GM12872 (cell line): Measurements from ENCODE around the gene PDE2A.

ENCODE experiments used
- TF ChIP-seq, protein P1 (sequence below): IDR thresholded peaks from 3 replicates; pipeline ENCODE4 v1.5.1; 2011; ENCODE audit warnings: low read depth, mild to moderate bottlenecking, low read length, moderate library complexity; ENCODE audit not compliant: insufficient read depth

Gene PDE2A

DNA sequence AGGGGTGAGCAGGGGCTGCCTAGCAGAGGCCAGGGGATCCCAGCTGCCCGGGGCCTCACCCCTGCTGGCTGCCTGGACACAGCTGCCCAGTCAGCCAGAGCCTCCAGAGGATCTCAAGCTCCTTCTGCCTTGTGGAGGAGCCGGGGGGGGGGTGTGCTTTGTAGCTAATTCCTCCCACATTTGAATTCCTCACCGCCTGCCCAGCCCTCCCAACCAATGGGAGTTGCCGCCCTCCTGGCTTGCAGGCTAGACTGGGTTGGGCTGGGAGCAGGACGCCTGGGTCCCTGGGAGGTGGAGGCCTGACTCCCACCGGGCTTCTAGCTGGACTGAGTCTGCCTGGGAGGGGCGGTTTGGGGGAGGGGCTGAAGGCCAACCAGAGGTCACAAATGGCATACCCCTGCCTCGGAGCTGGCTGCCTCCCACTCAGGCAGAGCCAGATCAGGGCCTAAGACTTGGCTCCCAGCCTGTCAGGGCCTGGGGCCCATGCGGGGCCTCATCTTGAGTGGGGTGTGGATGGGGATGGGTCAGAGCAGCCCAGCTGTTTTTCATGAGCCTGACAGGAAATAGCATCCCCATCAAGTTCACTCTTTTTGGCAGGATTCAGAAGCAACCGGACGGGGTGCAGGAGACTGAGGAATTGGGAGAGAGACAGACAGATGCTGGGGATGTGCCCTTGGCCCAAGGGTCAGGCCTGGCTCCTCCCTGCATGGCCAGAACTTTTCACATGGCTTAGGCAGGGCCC, 29.2 kb upstream of the PDE2A start:
- TF ChIP-seq, protein P1, sequence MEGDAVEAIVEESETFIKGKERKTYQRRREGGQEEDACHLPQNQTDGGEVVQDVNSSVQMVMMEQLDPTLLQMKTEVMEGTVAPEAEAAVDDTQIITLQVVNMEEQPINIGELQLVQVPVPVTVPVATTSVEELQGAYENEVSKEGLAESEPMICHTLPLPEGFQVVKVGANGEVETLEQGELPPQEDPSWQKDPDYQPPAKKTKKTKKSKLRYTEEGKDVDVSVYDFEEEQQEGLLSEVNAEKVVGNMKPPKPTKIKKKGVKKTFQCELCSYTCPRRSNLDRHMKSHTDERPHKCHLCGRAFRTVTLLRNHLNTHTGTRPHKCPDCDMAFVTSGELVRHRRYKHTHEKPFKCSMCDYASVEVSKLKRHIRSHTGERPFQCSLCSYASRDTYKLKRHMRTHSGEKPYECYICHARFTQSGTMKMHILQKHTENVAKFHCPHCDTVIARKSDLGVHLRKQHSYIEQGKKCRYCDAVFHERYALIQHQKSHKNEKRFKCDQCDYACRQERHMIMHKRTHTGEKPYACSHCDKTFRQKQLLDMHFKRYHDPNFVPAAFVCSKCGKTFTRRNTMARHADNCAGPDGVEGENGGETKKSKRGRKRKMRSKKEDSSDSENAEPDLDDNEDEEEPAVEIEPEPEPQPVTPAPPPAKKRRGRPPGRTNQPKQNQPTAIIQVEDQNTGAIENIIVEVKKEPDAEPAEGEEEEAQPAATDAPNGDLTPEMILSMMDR, result no peak

DNA sequence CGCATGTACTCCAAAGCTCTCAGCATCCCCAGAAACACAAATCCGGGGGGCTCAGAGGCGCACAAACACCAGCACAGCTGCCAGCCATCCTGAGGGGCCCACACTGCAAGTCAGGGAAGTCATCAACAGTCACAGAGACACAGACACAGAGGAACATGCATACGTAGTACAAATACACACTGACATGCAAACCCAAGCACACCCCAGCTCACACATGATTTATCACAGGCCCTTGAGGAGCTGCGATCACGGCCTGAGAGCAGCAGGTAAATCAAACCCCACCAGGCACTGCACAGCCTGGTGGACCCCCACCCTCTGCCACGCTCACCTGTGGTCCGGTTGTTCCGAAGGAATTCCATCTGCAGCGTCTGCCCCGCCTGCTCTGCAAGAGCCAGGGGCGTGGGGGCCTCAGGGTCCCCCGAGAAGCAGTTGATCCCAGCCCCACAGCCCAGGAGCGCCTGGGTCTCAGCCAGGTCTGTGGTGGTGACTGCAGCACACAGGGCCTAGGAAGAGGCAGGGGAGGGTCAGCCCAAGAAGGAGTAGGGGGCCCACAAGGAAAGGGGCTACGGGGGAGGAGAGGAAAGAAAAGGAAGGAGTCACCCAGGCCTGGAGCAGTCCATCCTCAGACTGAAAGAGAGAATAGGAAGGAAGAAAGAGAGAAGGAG, 28.5 kb upstream of the PDE2A start:
- TF ChIP-seq, protein P1, result no peak

DNA sequence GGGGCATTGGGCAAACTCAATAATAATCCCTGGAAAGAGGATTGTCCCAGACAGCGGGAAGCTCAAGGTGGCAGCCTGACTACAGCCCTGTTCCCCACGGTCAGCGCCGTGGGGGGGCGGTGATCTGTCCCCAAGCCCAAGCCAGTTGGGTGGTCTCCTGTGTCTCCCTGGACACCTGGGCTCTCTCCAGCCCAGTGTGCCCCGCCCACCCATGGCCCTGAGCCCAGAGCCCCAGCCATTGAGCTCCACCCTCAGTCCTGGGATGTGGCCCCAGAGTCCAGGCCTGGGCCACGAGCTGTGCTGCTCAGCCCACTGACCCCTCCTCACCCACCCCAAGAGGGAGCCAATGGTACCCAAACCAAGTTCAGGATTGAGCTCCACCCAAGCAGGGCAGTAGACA, 27.9 kb upstream of the PDE2A start:
- TF ChIP-seq, protein P1, result no peak

DNA sequence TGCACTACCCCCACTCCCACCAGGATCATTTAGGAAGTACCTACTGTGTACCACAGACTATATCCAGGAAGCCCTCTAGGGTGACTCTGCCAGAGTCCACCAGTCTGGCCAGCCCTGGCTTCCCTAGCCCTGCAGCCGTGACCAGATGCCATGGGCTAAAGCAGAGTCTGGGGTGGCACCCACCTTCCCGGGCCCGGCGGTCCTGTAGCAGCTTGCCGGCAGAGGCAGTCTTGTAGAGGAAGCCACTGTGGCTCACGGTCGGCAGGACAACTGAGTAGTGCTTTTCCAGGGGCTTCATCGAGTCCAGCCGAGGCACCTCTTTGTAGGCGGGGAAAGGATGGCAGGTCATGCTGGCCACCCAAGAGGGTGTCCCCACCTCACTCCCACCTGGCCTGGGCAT, 27.2 kb upstream of the PDE2A start:
- TF ChIP-seq, protein P1, result no peak

DNA sequence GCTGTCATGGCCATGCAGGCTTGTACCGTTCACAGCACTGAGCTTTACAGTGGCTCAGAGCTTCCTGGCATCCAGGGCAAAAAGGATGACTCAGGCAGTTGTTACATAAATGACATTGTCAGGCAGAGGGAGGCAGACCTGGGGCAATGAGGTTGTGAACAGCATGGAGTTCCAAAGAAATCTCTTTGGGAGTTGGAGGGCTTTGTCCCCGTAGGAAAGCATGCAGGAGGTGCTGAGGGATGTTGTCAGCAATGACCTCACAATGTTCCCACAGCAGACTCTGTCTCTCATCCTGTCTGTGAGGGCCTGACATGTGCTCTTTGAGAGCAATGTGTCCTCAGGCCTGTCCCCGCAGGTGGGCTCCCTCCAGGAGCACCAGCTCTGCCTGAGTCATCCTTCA, 25.9 kb upstream of the PDE2A start:
- TF ChIP-seq, protein P1, result no peak

DNA sequence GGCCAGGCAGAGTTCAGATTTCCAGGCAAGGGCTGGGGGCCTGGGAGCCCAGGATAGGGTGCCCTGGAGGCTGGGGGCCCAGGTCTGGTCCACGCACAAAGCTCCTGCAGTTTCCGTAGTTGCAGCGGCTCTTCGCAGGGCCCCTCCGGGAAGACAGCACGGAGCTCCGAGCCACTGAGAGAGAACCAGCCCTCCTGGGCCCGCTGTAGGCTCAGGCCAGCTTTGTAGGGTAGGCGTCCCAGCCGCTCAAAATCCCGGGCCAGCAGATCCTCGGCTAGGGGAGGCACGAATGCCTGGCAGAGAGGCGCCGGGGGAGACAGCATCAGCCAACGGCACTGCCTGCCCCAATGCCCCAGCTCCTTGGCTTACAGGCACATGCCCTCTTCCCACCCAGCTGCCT, 23.6 kb upstream of the PDE2A start:
- TF ChIP-seq, protein P1, result no peak

DNA sequence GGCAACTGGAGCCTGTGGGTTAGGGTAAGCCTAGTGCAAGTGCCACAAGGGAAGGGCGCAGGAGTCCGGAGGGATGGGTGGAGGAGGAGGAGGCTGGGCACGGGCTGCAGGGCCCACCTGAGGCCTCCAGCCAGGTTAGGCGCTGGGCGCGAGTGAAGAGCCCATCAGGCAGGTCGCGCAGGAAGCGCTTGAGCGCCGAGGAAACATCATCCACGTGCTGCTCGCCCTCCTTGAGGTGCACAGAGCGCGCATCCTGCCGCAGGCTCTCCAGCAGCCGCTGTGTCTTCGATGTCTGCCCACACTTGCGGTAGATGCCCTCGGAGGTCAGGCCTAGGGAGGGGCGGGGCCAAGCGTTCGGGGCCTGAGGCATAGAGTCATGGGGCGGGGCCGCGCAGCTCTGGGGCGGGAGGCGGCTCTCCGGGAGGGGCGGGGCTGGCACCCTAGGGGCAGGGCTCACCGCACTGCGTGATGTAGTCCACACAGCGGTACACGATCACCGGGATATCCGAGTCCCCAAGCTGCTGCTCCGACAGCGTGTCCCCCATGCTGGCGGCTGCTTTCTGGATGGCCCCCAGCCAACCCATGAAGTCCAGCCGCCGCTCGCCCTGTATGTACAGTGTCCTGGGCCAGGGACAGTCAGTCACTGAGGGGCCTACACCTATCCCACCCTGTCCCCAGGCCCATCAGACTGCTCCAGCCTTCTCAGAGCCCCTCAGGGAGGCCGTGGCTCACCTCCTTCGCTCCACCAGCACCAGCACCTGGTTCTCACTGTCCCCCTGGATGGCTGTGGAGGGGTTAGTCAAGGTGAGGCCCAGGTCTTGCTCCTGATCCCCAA, 22.9 kb upstream of the PDE2A start:
- TF ChIP-seq, protein P1, result no peak
